Right cardiac atrium (tissue), 5 donors: ENCODE measurements around the gene SLC9C1. TPM values are rescaled to one million over a fixed set of nuclear protein-coding genes. Genes with fewer than 3 reads are reported as not detected.
A peak's percentile ranks its signal among the peaks of the same experiment; 100 is the strongest.
"Not testable (repeated sequence)": the region's sequence is repeated elsewhere in the genome, so short reads cannot be mapped to it uniquely, and the experiment has no call there.

Experiments
- ATAC-seq, 2 donors: fragments of 200-7000 bp; cut with Tn5 transposase; one replicate each; pipeline versions ENCODE4 v1.8.0 to v1.9.1; 2020; ENCODE audit warnings: moderate library complexity in 2 of 2, mild to moderate bottlenecking in 1 of 2
- DNase-seq, 3 donors: peaks; one replicate each; pipeline ENCODE4 v3.0.0-alpha.2; 2020
- H3K27ac ChIP-seq: one replicate; pipeline ENCODE4 v1.5.1; 2013; ENCODE audit warnings: mild to moderate bottlenecking, low read length, control low read depth, moderate library complexity
- H3K27me3 ChIP-seq: one replicate; pipeline ENCODE4 v1.6.1; 2013; ENCODE audit not compliant: control insufficient read depth, insufficient read depth
- H3K4me1 ChIP-seq: one replicate; pipeline ENCODE4 v1.6.1; 2013; ENCODE audit warnings: low read length; ENCODE audit not compliant: control insufficient read depth, insufficient read depth
- H3K4me3 ChIP-seq: one replicate; pipeline ENCODE4 v1.5.1; 2013; ENCODE audit warnings: low read length, control low read depth
- H3K9me3 ChIP-seq: one replicate; pipeline ENCODE4 v1.6.1; 2013; ENCODE audit warnings: low read length; ENCODE audit not compliant: control insufficient read depth
- WGBS: extraction: QIAGEN DNeasy Blood & Tissue Kit; methylation state at CpG from one replicate; pipeline ENCODE4 v1.1.7; 2013; 5-methylcytosine and 5-hydroxymethylcytosine counted together
- intact Hi-C, 4 donors: fragments of 100-400 bp; cut with DNase I; formaldehyde crosslinking; loops; one replicate each; pipeline versions ENCODE4 v1.11.0 to v1.14.0; 2022 to 2023
- polyA plus RNA-seq: library from polyadenylated mRNA; stranded (reverse); fragments of 200-250 nt; gene quantifications from one replicate; pipeline ENCODE4 v1.2.3, GENCODE V29; 2013
- total RNA-seq, 4 donors: library from RNA; stranded (reverse); fragmentation: NEBNext Ultra II Directional; extraction: Animal tissue kit (Norgen Biotek cat#: 25700); gene quantifications; one replicate each; pipeline ENCODE4 v1.2.1, GENCODE V29; 2021
- donor health status: healthy with polysubstance abuse.
- donor health status: DM: no; HTN: yes; CAD: no.
- donor health status: DM: no; HTN: no; CAD: no.
- donor health status: DM: no; HTN: yes; CAD: no; lungs with severe emphysema.
- donor health status: DM: yes; HTN: yes; CAD: no.

Gene SLC9C1
- total and polyA plus RNA-seq, 5 donors = 0.14 to 0.69 (median 0.31) TPM

GRCh38 chr3:112185423-112186035, 108.5 kb downstream of the SLC9C1 start:
- H3K4me1 ChIP-seq, H3K9me3 ChIP-seq, H3K27ac ChIP-seq, H3K4me3 ChIP-seq, intact Hi-C loops, H3K27me3 ChIP-seq: not testable (repeated sequence)
- WGBS = 35% methylated on average over 31 of the region's 42 CpGs
- DNase-seq = peak in 1 of 3 donors; percentile 22
- ATAC-seq = peak; percentile 47 to 61

DNA sequence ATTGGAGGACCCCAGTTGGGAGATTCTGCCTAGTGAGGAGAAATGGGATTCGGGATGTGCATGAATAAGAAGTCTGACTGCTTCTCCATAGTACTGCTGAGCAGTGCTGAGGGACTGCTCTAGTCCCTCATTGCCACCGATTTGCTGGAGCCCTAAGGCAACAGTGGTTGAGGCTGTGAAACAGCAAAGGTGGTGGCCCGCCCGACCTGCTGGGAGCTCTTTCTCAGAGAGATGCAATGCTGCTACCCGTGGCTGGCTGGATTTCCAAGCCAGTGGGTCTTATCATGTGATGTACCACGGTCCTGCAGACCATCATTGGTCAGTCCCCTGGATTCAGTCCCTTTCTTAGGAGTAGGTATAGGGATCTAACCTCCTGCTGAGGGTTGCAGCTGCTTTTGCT, 118.4 kb downstream of the SLC9C1 start:
- intact Hi-C loops = no loop called here
- no peak overlapping the region for H3K4me3 ChIP-seq
- H3K27ac ChIP-seq = no peak overlapping the region
- H3K9me3 ChIP-seq = no peaks in the 10 kb centered on the region
- H3K27me3 ChIP-seq = no peaks in the 10 kb centered on the region
- H3K4me1 ChIP-seq = no peaks in the 10 kb centered on the region
- DNase-seq = no peak
- ATAC-seq = no peak
- 88% methylated on average over 6 of the region's 6 CpGs for WGBS

DNA sequence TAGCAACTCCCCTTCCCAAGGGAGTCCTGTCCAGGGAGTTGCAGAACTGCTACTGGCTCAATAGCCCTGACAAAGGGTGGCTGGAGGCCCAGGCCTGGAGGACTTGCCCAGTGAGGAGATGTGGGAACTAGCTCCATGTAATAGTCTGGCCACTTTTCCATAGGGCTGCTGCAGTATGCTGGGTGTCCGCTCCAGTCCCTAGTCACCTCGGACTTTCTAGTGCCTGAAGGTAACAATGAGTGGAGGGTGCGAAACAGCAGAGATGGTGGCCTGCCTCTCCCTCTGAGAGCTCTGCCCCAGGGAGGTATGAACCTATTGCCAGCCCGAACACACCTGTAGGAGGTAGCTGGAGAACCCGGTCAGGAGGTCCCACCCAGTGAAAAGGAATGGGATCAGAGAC, 119.0 kb downstream of the SLC9C1 start:
- Histone ChIP-seq H3K4me3 (no peak overlapping the region), H3K27ac (no peak overlapping the region), H3K4me1 (no peaks in the 10 kb centered on the region), H3K9me3 (no peaks in the 10 kb centered on the region), H3K27me3 (no peaks in the 10 kb centered on the region)
- 94% methylated on average over 5 of the region's 5 CpGs for WGBS
- no peak for ATAC-seq
- intact Hi-C loops = no loop called here
- no peak for DNase-seq

DNA sequence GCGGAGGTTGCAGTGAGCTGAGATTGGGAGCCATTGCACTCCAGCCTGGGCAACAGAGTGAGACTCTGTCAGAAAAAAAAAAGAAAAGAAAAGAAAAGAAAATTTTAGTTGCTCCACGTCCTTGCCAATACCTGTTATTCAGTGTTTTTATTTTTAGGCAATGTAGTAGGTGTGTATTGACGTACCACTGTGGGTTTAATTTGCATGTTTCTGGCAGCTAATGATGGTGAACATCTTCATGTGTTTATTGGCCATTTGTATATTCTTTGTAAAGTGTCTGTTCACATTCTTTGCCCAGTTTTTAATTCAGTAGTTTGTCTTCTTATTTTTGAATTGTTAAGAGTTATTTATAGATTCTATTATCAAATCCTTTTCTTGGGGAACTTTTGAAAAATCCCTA, 122.9 kb downstream of the SLC9C1 start:
- DNase-seq (no peak), ATAC-seq (no peak)
- intact Hi-C loops = no loop called here
- no peaks in the 10 kb centered on the region for H3K4me1 ChIP-seq
- no peak overlapping the region for H3K4me3 ChIP-seq
- no peak overlapping the region for H3K27ac ChIP-seq
- H3K9me3 ChIP-seq = no peaks in the 10 kb centered on the region
- H3K27me3 ChIP-seq = no peaks in the 10 kb centered on the region
- 90% methylated on average over 3 of the region's 3 CpGs for WGBS

- WGBS = 93% methylated on average over 2 of the region's 2 CpGs
- intact Hi-C loops = no loop called here
These were observed 124.0 kb downstream of the SLC9C1 start for GRCh38 chr3:112170046-112170445.

DNA sequence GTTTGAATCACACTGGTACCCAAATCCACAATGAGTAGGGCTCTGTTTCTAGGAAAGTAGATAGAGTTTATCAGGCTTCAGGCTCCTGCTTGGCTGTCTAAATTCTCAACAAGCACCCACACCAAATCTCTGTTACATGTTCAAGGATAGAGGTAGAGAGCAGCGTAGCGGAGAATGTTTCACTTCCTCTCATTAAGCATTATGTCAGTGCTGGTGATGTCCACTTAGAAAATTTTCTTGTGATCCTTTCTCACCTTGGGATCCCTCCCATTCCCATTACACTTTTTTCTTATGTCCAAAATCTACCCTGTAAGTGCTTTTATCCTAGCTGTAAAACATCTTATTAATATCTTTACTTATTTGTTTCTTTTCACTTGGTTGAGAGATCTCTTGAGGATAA, 126.3 kb downstream of the SLC9C1 start:
- no peak for DNase-seq
- H3K9me3 ChIP-seq = no peaks in the 10 kb centered on the region
- H3K4me1 ChIP-seq = no peaks in the 10 kb centered on the region
- no peaks in the 10 kb centered on the region for H3K27me3 ChIP-seq
- intact Hi-C loops = no loop called here
- WGBS = 81% methylated on average over 2 of the region's 2 CpGs
- ATAC-seq = no peak
- H3K4me3 ChIP-seq = no peak overlapping the region
- no peak overlapping the region for H3K27ac ChIP-seq

More at GRCh38 chr3:112170046-112170445, 124.0 kb downstream of the SLC9C1 start:
- no peak overlapping the region for H3K27ac ChIP-seq
- no peaks in the 10 kb centered on the region for H3K27me3 ChIP-seq
- no peaks in the 10 kb centered on the region for H3K9me3 ChIP-seq
- ATAC-seq (no peak), DNase-seq (no peak)
- H3K4me1 ChIP-seq = no peaks in the 10 kb centered on the region
- H3K4me3 ChIP-seq = no peak overlapping the region

DNA sequence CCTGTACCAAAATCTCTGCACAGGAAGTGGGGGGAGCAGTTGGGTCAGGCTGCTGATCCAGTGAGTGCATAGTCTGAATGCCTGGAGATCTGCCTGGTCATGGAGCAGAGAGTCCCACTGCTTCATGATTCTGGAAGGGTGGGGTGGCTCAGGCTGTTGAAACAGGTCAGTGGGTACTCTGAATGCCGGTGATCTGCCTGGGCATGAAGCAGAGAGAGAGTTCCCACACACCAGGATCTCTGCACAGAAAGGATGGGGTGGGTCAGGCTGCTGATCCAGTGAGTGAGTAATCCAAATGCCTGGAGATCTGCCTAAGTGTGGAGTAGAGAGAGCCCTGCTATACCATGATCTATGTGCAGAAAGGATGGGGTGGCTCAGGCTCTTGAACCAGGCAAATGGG, 144.9 kb downstream of the SLC9C1 start:
- Histone ChIP-seq H3K9me3 (peaks cover 8% of the 10 kb centered on the region), H3K27ac (no peak overlapping the region), H3K4me1 (no peaks in the 10 kb centered on the region), H3K4me3 (no peak overlapping the region), H3K27me3 (no peaks in the 10 kb centered on the region)
- ATAC-seq (no peak), DNase-seq (no peak)
- 91% methylated on average over 1 of the region's 1 CpG for WGBS
- intact Hi-C loops = no loop called here

DNA sequence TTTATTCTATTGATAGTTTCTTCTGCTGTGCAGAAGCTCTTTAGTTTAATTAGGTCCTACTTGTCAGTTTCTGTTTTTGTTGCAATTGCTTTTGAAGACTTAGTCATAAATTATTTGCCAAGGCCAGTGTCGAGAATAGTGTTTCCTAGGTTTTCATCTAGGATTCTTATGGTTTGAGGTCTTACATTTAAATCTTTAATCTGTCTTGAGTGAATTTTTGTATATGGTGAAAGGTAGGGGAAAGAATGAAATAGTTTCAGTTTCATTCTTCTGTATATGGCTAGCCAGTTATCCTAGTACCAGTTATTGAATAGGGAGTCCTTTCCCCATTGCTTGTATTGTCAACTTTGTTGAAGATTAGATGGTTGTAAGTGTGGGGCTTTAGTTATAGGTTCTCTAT, 150.3 kb downstream of the SLC9C1 start:
- H3K27ac ChIP-seq = no peak overlapping the region
- intact Hi-C loops = no loop called here
- no peak overlapping the region for H3K4me3 ChIP-seq
- 91% methylated on average over 1 of the region's 1 CpG for WGBS
- H3K4me1 ChIP-seq = no peaks in the 10 kb centered on the region
- ATAC-seq = no peak
- H3K9me3 ChIP-seq = no peaks in the 10 kb centered on the region
- no peaks in the 10 kb centered on the region for H3K27me3 ChIP-seq
- DNase-seq = no peak

DNA sequence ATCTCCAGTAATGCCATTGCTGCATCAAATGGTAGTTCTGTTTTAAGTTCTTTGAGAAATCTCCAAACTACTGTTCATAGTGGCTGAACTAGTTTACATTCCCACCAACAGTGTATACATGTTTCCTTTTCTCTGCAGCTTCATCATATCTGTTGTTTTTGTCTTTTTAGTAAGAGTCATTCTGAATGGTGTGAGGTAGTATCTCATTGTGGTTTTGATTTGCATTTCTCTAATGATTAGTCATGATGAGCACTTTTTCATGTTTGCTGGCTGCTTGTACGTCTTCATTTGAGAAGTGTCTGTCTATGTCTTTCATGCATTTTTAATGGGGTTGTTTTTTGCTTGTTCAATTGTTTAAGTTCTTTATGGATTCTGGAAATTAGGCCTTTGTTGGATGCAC, 150.8 kb downstream of the SLC9C1 start:
- Histone ChIP-seq H3K27me3 (no peaks in the 10 kb centered on the region), H3K4me1 (no peaks in the 10 kb centered on the region)
- WGBS = 94% methylated on average over 1 of the region's 1 CpG

GRCh38 chr3:112141293-112141692, 152.7 kb downstream of the SLC9C1 start:
- WGBS = 89% methylated on average over 2 of the region's 2 CpGs
- H3K27me3 ChIP-seq = no peaks in the 10 kb centered on the region
- ATAC-seq (no peak), DNase-seq (no peak)
- H3K9me3 ChIP-seq = no peaks in the 10 kb centered on the region
- H3K4me3 ChIP-seq = no peak overlapping the region
- peaks cover 2% of the 10 kb centered on the region for H3K4me1 ChIP-seq
- H3K27ac ChIP-seq = no peak overlapping the region
- intact Hi-C loops = no loop called here

More for the DNA sequence above, 150.8 kb downstream of the SLC9C1 start:
- intact Hi-C loops = no loop called here
- Histone ChIP-seq H3K9me3 (no peaks in the 10 kb centered on the region), H3K4me3 (no peak overlapping the region), H3K27ac (no peak overlapping the region)
- ATAC-seq (no peak), DNase-seq (no peak)

DNA sequence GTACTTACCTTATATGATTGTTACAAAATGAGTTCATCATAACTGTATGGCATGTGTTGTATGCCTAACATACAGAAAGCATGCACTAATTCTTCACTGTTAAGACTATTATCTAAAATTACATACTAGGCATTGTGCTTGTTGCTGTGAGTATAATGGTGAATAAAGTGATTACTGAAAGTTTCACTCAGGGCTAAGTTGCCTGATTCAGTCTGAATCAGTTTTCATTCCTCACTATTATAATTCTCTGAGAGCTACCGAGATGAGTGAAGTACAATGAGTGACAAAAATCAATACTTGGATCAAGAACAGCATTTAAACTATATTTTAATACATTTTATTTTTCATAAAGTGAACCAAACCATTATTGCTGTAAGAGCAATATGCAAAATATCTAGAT, 153.4 kb downstream of the SLC9C1 start:
- WGBS = 98% methylated on average over 1 of the region's 1 CpG
- no peak for DNase-seq

More for the DNA sequence above, 153.4 kb downstream of the SLC9C1 start:
- no peak overlapping the region for H3K27ac ChIP-seq
- intact Hi-C loops = no loop called here
- H3K9me3 ChIP-seq = no peaks in the 10 kb centered on the region
- no peak for ATAC-seq
- peaks cover 2% of the 10 kb centered on the region for H3K4me1 ChIP-seq
- no peak overlapping the region for H3K4me3 ChIP-seq
- no peaks in the 10 kb centered on the region for H3K27me3 ChIP-seq
